GM19035 (cell line): ENCODE data around the gene DDIT4L.
"Not testable (repeated sequence)": the region's sequence is repeated elsewhere in the genome, so short reads cannot be mapped to it uniquely, and the experiment has no call there.

Source experiments
- ATAC-seq: cut with Tn5 transposase; IDR thresholded peaks from one replicate; pipeline ENCODE4 v1.9.1; 2021; ENCODE audit not compliant: unreplicated experiment

The DDIT4L gene

GRCh38 chr4:100166297-100167039, 23.8 kb downstream of the DDIT4L start:
- ATAC-seq = no peak

- ATAC-seq = no peak
Observed at GRCh38 chr4:100165809-100166208, 24.5 kb downstream of the DDIT4L start.

- no peak for ATAC-seq
Observed at GRCh38 chr4:100164808-100165760, 25.2 kb downstream of the DDIT4L start.

- ATAC-seq = peak; percentile 65
Observed at GRCh38 chr4:100162027-100162685, 28.1 kb downstream of the DDIT4L start.

- ATAC-seq = no peak
Observed at GRCh38 chr4:100149190-100149589, 41.1 kb downstream of the DDIT4L start.

GRCh38 chr4:100147684-100148083, 42.6 kb downstream of the DDIT4L start:
- no peak for ATAC-seq

GRCh38 chr4:100147198-100147597, 43.1 kb downstream of the DDIT4L start:
- peak; percentile 66 for ATAC-seq

- no peak for ATAC-seq
Observed at GRCh38 chr4:100146756-100147155, 43.5 kb downstream of the DDIT4L start.

- ATAC-seq = not testable (repeated sequence)
Observed at GRCh38 chr4:100137320-100137719, 52.9 kb downstream of the DDIT4L start.
